GM12878 (cell line): ENCODE results near the gene CFAP74.

Source experiments
- CEBPB ChIP-seq, 2 experiments: fragments of 150-350 bp in 1 of 2; IDR thresholded peaks; 2 replicates each; pipeline ENCODE4 v1.6.1; 2012 to 2014; ENCODE audit warnings: low read depth in 2 of 2, low read length in 2 of 2, borderline replicate concordance in 1 of 2, inconsistent platforms in 1 of 2
- DPF2 ChIP-seq: fragments of 450-650 bp; IDR thresholded peaks from 2 replicates; pipeline ENCODE4 v1.6.1; 2017; ENCODE audit warnings: mild to moderate bottlenecking
- POLR2A ChIP-seq: IDR thresholded peaks from 2 replicates; pipeline ENCODE4 v1.6.1; 2011; ENCODE audit warnings: low read depth, mild to moderate bottlenecking, low read length
- POLR2AphosphoS5 ChIP-seq: IDR thresholded peaks from 2 replicates; pipeline ENCODE4 v1.6.1; 2011; ENCODE audit warnings: mild to moderate bottlenecking, low read length, inconsistent platforms
- SMAD5 ChIP-seq: IDR thresholded peaks from 2 replicates; pipeline ENCODE4 v1.6.1; 2016; ENCODE audit warnings: antibody characterized with exemption, low read depth
- ZNF24 ChIP-seq: fragments of 450-650 bp; IDR thresholded peaks from 2 replicates; pipeline ENCODE4 v1.6.1; 2017; ENCODE audit warnings: antibody characterized with exemption, mild to moderate bottlenecking
- TF ChIP-seq, protein P1 (sequence below), 3 experiments: IDR thresholded peaks in 2 of 3; conservative IDR thresholded peaks in 1 of 3; 2 replicates each; pipeline ENCODE4 v1.5.1; 2011; ENCODE audit warnings: low read depth in 3 of 3, low read length in 3 of 3, mild to moderate bottlenecking in 3 of 3, control low read depth in 2 of 3, moderate library complexity in 2 of 3, inconsistent platforms in 1 of 3, mixed read lengths in 1 of 3; ENCODE audit not compliant: control insufficient read depth in 2 of 3, insufficient read depth in 1 of 3; ENCODE audit errors: extremely low read depth in 1 of 3
- TF ChIP-seq, protein P2 (sequence below): fragments of 450-650 bp; IDR thresholded peaks from 2 replicates; pipeline ENCODE4 v1.6.1; 2017; ENCODE audit warnings: mild to moderate bottlenecking

DNA sequence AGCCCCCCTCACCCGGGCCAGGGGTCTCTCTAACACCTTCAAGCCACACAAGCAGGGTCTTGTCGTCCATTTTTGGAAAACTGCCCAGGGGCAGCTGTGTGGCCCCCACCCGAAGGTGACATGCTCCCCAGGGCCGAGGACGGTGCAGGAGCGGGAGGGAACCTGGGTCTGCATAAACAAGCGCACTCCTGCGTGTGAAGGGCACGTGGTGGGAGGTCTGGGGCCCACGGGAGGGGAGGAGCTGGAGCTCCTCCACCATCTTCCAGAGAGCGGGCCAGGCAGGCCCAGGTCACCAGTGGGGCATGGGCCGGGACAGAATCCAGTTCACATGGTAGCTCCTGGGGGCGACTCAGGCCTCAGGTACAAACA lies 16.5 kb downstream of the CFAP74 start:
- no peak for TF ChIP-seq ZNF24
- TF ChIP-seq, protein P1, sequence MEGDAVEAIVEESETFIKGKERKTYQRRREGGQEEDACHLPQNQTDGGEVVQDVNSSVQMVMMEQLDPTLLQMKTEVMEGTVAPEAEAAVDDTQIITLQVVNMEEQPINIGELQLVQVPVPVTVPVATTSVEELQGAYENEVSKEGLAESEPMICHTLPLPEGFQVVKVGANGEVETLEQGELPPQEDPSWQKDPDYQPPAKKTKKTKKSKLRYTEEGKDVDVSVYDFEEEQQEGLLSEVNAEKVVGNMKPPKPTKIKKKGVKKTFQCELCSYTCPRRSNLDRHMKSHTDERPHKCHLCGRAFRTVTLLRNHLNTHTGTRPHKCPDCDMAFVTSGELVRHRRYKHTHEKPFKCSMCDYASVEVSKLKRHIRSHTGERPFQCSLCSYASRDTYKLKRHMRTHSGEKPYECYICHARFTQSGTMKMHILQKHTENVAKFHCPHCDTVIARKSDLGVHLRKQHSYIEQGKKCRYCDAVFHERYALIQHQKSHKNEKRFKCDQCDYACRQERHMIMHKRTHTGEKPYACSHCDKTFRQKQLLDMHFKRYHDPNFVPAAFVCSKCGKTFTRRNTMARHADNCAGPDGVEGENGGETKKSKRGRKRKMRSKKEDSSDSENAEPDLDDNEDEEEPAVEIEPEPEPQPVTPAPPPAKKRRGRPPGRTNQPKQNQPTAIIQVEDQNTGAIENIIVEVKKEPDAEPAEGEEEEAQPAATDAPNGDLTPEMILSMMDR (IDR thresholded peaks at IDR 0.05 in 2 of 3, conservative IDR thresholded peaks at IDR 0.05 in 1 of 3; ENCODE audit: control insufficient read depth in 2 of 3, extremely low read depth in 1 of 3, insufficient read depth in 1 of 3, low read depth in 3 of 3, low read length in 3 of 3), result no peak
- no peak for TF ChIP-seq SMAD5
- TF ChIP-seq, protein P2, sequence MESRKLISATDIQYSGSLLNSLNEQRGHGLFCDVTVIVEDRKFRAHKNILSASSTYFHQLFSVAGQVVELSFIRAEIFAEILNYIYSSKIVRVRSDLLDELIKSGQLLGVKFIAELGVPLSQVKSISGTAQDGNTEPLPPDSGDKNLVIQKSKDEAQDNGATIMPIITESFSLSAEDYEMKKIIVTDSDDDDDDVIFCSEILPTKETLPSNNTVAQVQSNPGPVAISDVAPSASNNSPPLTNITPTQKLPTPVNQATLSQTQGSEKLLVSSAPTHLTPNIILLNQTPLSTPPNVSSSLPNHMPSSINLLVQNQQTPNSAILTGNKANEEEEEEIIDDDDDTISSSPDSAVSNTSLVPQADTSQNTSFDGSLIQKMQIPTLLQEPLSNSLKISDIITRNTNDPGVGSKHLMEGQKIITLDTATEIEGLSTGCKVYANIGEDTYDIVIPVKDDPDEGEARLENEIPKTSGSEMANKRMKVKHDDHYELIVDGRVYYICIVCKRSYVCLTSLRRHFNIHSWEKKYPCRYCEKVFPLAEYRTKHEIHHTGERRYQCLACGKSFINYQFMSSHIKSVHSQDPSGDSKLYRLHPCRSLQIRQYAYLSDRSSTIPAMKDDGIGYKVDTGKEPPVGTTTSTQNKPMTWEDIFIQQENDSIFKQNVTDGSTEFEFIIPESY, result no peak
- no peak for TF ChIP-seq POLR2AphosphoS5
- TF ChIP-seq CEBPB (IDR thresholded peaks at IDR 0.05; ENCODE audit: borderline replicate concordance in 1 of 2, low read depth in 2 of 2, low read length in 2 of 2), result no peak
- TF ChIP-seq POLR2A, result no peak
- no peak for TF ChIP-seq DPF2
